H9 (cell line): ENCODE results near the gene CDH20. TPM values are rescaled to one million over a fixed set of nuclear protein-coding genes. Genes with fewer than 3 reads are reported as not detected.

Source experiments
- DNase-seq: peaks from one replicate; pipeline ENCODE4 v3.0.0-alpha.2; 2017
- H2AFZ ChIP-seq: one replicate; pipeline ENCODE4 v1.6.1; 2013; ENCODE audit warnings: mild to moderate bottlenecking, low read length, control low read depth, moderate library complexity
- H2AK5ac ChIP-seq: 2 replicates; pipeline ENCODE4 v1.6.1; 2013; ENCODE audit warnings: low read length, control low read depth, mixed read lengths; ENCODE audit not compliant: insufficient read length
- H2BK120ac ChIP-seq: one replicate; pipeline ENCODE4 v1.6.1; 2013; ENCODE audit warnings: low read depth, mild to moderate bottlenecking, low read length, control low read depth, inconsistent platforms; ENCODE audit not compliant: poor library complexity, severe bottlenecking
- H2BK12ac ChIP-seq: 2 replicates; pipeline ENCODE4 v1.6.1; 2013; ENCODE audit warnings: low read length, control low read depth, mixed read lengths, low read depth; ENCODE audit not compliant: insufficient read length
- H2BK15ac ChIP-seq: 2 replicates; pipeline ENCODE4 v1.6.1; 2013; ENCODE audit warnings: low read depth, low read length, control low read depth
- H2BK20ac ChIP-seq: one replicate; pipeline ENCODE4 v1.6.1; 2013; ENCODE audit warnings: low read depth, mild to moderate bottlenecking, low read length, control low read depth, inconsistent platforms; ENCODE audit not compliant: poor library complexity, severe bottlenecking
- H2BK5ac ChIP-seq: 2 replicates; pipeline ENCODE4 v1.6.1; 2013; ENCODE audit warnings: low read length, control low read depth, mixed read lengths; ENCODE audit not compliant: insufficient read length
- H3K14ac ChIP-seq: 2 replicates; pipeline ENCODE4 v1.6.1; 2013; ENCODE audit warnings: low read length, control low read depth; ENCODE audit not compliant: insufficient read depth
- H3K18ac ChIP-seq: 2 replicates; pipeline ENCODE4 v1.6.1; 2013; ENCODE audit warnings: low read depth, mild to moderate bottlenecking, mixed read lengths, low read length, control low read depth; ENCODE audit not compliant: insufficient read length
- H3K23ac ChIP-seq: 2 replicates; pipeline ENCODE4 v1.6.1; 2013; ENCODE audit warnings: low read length, control low read depth, mixed read lengths, low read depth; ENCODE audit not compliant: insufficient read length
- H3K23me2 ChIP-seq: 2 replicates; pipeline ENCODE4 v1.6.1; 2013; ENCODE audit warnings: low read depth, mild to moderate bottlenecking, mixed read lengths, low read length, control low read depth; ENCODE audit not compliant: insufficient read length, poor library complexity, severe bottlenecking
- H3K27ac ChIP-seq: 2 replicates; pipeline ENCODE4 v1.5.1; 2013; ENCODE audit warnings: low read length, control low read depth, mixed read lengths, low read depth; ENCODE audit not compliant: insufficient read length
- H3K27me3 ChIP-seq: 2 replicates; pipeline ENCODE4 v1.6.1; 2013; ENCODE audit warnings: low read length, control low read depth, inconsistent platforms; ENCODE audit not compliant: insufficient read depth
- H3K4ac ChIP-seq: 2 replicates; pipeline ENCODE4 v1.6.1; 2013; ENCODE audit warnings: low read depth, mild to moderate bottlenecking, control low read depth, inconsistent platforms, low read length, moderate library complexity
- H3K4me1 ChIP-seq: 2 replicates; pipeline ENCODE4 v1.6.1; 2013; ENCODE audit warnings: low read length, control low read depth, inconsistent platforms; ENCODE audit not compliant: insufficient read depth
- H3K4me2 ChIP-seq: 2 replicates; pipeline ENCODE4 v1.6.1; 2013; ENCODE audit warnings: low read length, control low read depth, mixed read lengths; ENCODE audit not compliant: insufficient read length, insufficient read depth
- H3K56ac ChIP-seq: 2 replicates; pipeline ENCODE4 v1.6.1; 2013; ENCODE audit warnings: low read depth, mild to moderate bottlenecking, mixed read lengths, low read length, control low read depth; ENCODE audit not compliant: insufficient read length
- H3K79me1 ChIP-seq: 2 replicates; pipeline ENCODE4 v1.6.1; 2013; ENCODE audit warnings: low read depth, mild to moderate bottlenecking, moderate library complexity, low read length, control low read depth, inconsistent platforms; ENCODE audit not compliant: insufficient read depth, poor library complexity, severe bottlenecking
- H3K79me2 ChIP-seq: 2 replicates; pipeline ENCODE4 v1.6.1; 2013; ENCODE audit warnings: low read length, control low read depth, inconsistent platforms; ENCODE audit not compliant: insufficient read depth
- H3K9ac ChIP-seq: 2 replicates; pipeline ENCODE4 v1.6.1; 2013; ENCODE audit warnings: low read length, control low read depth, mixed read lengths; ENCODE audit not compliant: insufficient read length; ENCODE audit errors: extremely low read depth
- H3K9me3 ChIP-seq: one replicate; pipeline ENCODE4 v1.6.1; 2013; ENCODE audit warnings: low read depth, low read length, inconsistent platforms; ENCODE audit not compliant: control insufficient read depth
- H3T11ph ChIP-seq: one replicate; pipeline ENCODE4 v1.6.1; 2013; ENCODE audit warnings: mild to moderate bottlenecking, low read length, control low read depth, inconsistent platforms
- H4K20me1 ChIP-seq: one replicate; pipeline ENCODE4 v1.6.1; 2013; ENCODE audit not compliant: control insufficient read depth, insufficient read length, insufficient read depth
- H4K5ac ChIP-seq: 2 replicates; pipeline ENCODE4 v1.6.1; 2013; ENCODE audit warnings: low read depth, mild to moderate bottlenecking, mixed read lengths, low read length, control low read depth; ENCODE audit not compliant: insufficient read length
- H4K8ac ChIP-seq: replicated peaks from 2 replicates; pipeline ENCODE4 v1.6.1; 2013; ENCODE audit warnings: low read length, control low read depth, mixed read lengths, low read depth; ENCODE audit not compliant: insufficient read length
- H4K91ac ChIP-seq: 2 replicates; pipeline ENCODE4 v1.6.1; 2013; ENCODE audit warnings: low read depth, mild to moderate bottlenecking, moderate library complexity, mixed read lengths, low read length, control low read depth; ENCODE audit not compliant: insufficient read length
- H3K27ac Mint-ChIP-seq, 3 experiments: 2 replicates in 2 of 3; 3 replicates in 1 of 3; pipeline ENCODE4 v1.8.0; 2020 to 2021; ENCODE audit warnings: mixed read lengths in 3 of 3, mild to moderate bottlenecking in 1 of 3, moderate library complexity in 1 of 3
- H3K27me3 Mint-ChIP-seq: 2 replicates; pipeline ENCODE4 v1.8.0; 2021; ENCODE audit warnings: low read depth, mild to moderate bottlenecking, moderate library complexity, mixed read lengths
- H3K36me3 Mint-ChIP-seq, 3 experiments: 2 replicates in 2 of 3; 3 replicates in 1 of 3; pipeline ENCODE4 v1.8.0; 2020 to 2021; ENCODE audit warnings: low read depth in 3 of 3, mixed read lengths in 3 of 3; ENCODE audit not compliant: insufficient read depth in 1 of 3
- H3K4me1 Mint-ChIP-seq, 2 experiments: 2 replicates each; pipeline ENCODE4 v1.8.0; 2020; ENCODE audit warnings: mixed read lengths in 2 of 2
- H3K4me3 Mint-ChIP-seq, 2 experiments: 2 replicates in 1 of 2; 3 replicates in 1 of 2; pipeline ENCODE4 v1.8.0; 2020 to 2021; ENCODE audit warnings: mild to moderate bottlenecking in 2 of 2, mixed read lengths in 2 of 2, moderate library complexity in 1 of 2
- H3K9me3 Mint-ChIP-seq, 2 experiments: 2 replicates in 1 of 2; 3 replicates in 1 of 2; pipeline ENCODE4 v1.8.0; 2020; ENCODE audit warnings: mild to moderate bottlenecking in 2 of 2, mixed read lengths in 2 of 2, moderate library complexity in 1 of 2
- CTCF ChIP-seq: fragments of 200-600 bp; sonication (generic); conservative IDR thresholded peaks from 3 replicates; pipeline ENCODE4 v1.8.0; 2021; ENCODE audit warnings: antibody characterized with exemption, mild to moderate bottlenecking
- WGBS: extraction: QIAGEN DNeasy Blood & Tissue Kit; methylation state at CpG from one replicate; pipeline ENCODE4 v1.1.7; 2013; ENCODE audit warnings: missing lambda C conversion rate, low lambda C conversion rate, mixed read lengths; ENCODE audit not compliant: insufficient read length; ENCODE audit errors: extremely low coverage; 5-methylcytosine and 5-hydroxymethylcytosine counted together
- total RNA-seq: library from RNA; stranded (reverse); gene quantifications from 2 replicates; pipeline ENCODE4 v1.2.1, GENCODE V29; 2021

Gene CDH20
- total RNA-seq, 1 experiment from 2014 or later: not detected

- Histone ChIP-seq H2AK5ac (no peak overlapping the region), H3K9ac (no peak overlapping the region), H3K14ac (no peak overlapping the region), H3K9me3 (no peaks in the 10 kb centered on the region), H3K27me3 (no peaks in the 10 kb centered on the region), H4K8ac (no peak overlapping the region), H3K79me1 (no peaks in the 10 kb centered on the region), H2BK20ac (no peak overlapping the region), H3K23me2 (no peaks in the 10 kb centered on the region), H3K79me2 (no peaks in the 10 kb centered on the region), H4K91ac (no peak overlapping the region), H3K23ac (no peak overlapping the region), H2BK12ac (no peak overlapping the region), H4K5ac (no peak overlapping the region), H2BK15ac (no peak overlapping the region), H2AFZ (no peak overlapping the region), H3K56ac (no peak overlapping the region), H3K18ac (no peak overlapping the region), H4K20me1 (no peaks in the 10 kb centered on the region), H3K4me1 (no peaks in the 10 kb centered on the region), H2BK120ac (no peak overlapping the region), H3K4ac (no peak overlapping the region), H3K4me2 (no peak overlapping the region), H2BK5ac (no peak overlapping the region), H3K27ac (no peak overlapping the region), H3T11ph (no peak overlapping the region)
- Mint-ChIP-seq H3K9me3 (no peaks in the 10 kb centered on the region), H3K36me3 (no peaks in the 10 kb centered on the region), H3K27ac (no peak overlapping the region), H3K4me1 (no peaks in the 10 kb centered on the region), H3K4me3 (no peak overlapping the region), H3K27me3 (no peaks in the 10 kb centered on the region)
- no peak for TF ChIP-seq CTCF
- no peak for DNase-seq
- WGBS: no CpG with 5 or more reads among the region's 1 CpG
Observed at GRCh38 chr18:61364953-61365352, 31.7 kb downstream of the CDH20 start.
